Omental fat pad (tissue), 4 donors: ENCODE measurements around the gene TBC1D9. TPM values are rescaled to one million over a fixed set of nuclear protein-coding genes. Genes with fewer than 3 reads are reported as not detected.

Experiments
- ATAC-seq: fragments of 150-250 bp; one replicate; pipeline ENCODE4 v1.9.1; 2016; ENCODE audit warnings: mild to moderate bottlenecking, moderate library complexity; ENCODE audit not compliant: low FRiP score
- DNase-seq: peaks from one replicate; pipeline ENCODE4 v3.0.0-alpha.2; 2019; ENCODE audit warnings: low spot score
- CTCF ChIP-seq, 3 donors: fragments of 450-650 bp; IDR thresholded peaks; one replicate each; pipeline ENCODE4 v1.5.1; 2016 to 2017; ENCODE audit warnings: antibody characterized with exemption in 3 of 3, mild to moderate bottlenecking in 3 of 3, moderate library complexity in 2 of 3
- total RNA-seq, 4 donors: library from RNA; depleted of rRNA; stranded (reverse); fragments of >200 nt; gene quantifications; one replicate each; pipeline ENCODE4 v1.1.0, GENCODE V29; 2016

The TBC1D9 gene
- total RNA-seq, 4 donors from 2014 or later, result 29.6 to 60.3 (median 48.3) TPM

- no peak for ATAC-seq
Observed at GRCh38 chr4:140602714-140603113, 153.5 kb downstream of the TBC1D9 start.

DNA sequence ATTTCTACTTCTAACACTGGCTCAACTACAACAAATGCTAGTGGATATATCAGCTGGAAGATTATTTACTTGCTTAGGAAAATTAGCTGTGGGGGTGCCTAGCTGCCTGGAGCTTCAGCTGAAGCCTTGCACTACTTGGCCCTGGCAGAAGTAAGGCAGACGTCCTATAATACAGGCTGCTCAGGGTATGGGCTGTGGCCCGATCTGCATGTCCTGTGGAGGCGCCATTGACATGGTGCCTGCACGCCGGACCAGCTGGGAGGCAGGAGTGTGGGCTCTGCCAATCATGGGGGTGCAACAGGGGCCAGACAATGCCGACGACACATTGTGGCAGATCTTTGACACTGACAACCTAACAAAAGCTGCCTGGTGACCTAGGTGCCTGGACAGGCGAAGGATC lies 155.8 kb downstream of the TBC1D9 start:
- no peak for TF ChIP-seq CTCF (IDR thresholded peaks at IDR 0.05)
- no peak for ATAC-seq

More at GRCh38 chr4:140602714-140603113, 153.5 kb downstream of the TBC1D9 start:
- no peak for DNase-seq
- TF ChIP-seq CTCF (IDR thresholded peaks at IDR 0.05), result no peak

GRCh38 chr4:140595065-140595464 lies 161.1 kb downstream of the TBC1D9 start:
- ATAC-seq (no peak), DNase-seq (no peak)
- TF ChIP-seq CTCF (IDR thresholded peaks at IDR 0.05), result no peak

More for the DNA sequence above, 155.8 kb downstream of the TBC1D9 start:
- DNase-seq, result no peak

DNA sequence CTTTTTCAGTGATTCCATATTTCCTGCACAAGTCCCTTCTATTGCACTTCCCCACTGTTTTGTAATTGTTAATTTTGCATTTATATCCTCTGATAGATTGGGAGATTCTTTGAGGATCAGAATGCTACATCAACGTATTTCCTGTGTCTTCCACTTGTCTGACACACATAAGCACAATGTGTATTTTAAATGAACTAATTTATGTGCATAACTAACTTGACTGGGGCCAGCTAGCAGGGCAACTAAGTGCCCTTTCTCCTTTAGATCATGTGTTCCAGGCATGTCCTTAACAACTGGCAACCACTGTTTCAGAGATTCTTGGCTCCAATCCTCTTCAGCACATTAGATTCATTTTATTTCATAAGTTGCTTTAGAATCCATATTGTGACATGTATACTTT lies 171.7 kb downstream of the TBC1D9 start:
- DNase-seq, result no peak
- ATAC-seq, result no peak
- no peak for TF ChIP-seq CTCF (IDR thresholded peaks at IDR 0.05)

DNA sequence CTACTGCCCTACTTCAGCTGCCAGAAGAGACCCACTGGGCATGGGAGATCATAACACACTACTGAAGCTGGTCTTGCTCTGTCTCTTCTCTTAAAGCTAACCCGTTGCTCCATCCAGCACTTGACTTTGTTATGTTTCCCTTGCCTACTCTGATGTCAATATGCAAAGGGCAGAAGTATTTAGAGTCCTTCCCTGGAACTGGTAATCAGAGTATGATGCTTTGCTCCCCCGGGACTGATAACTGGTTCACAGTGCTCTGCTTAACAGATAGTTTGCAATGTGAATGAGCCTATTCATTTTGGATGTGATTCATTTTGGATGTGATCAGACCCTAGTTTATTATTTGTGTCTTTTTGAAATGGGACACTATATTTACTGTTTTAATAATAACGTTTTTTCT lies 175.1 kb downstream of the TBC1D9 start:
- DNase-seq (no peak), ATAC-seq (no peak)
- no peak for TF ChIP-seq CTCF (IDR thresholded peaks at IDR 0.05)

DNA sequence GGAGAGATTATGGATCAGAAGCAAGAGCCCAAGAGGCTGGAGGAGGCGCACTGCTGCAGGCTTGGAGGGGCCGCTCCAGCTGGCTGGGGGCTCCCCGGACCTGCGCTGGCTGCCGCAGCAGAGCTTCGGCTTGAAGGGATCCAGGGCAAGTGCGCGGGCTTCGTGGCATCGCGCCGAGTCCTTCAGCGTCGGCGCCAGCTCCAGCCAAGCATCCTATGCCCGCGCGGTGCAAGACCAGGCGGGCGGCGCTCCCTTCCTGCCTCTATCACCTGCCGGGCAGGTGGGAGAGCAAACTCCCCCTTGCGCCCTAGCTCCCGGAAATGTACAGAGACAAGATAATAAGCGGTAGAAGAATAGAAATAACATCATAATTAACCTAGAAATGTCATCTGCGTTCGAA lies 176.9 kb downstream of the TBC1D9 start:
- no peak for TF ChIP-seq CTCF (IDR thresholded peaks at IDR 0.05)
- ATAC-seq, result no peak
- no peak for DNase-seq

DNA sequence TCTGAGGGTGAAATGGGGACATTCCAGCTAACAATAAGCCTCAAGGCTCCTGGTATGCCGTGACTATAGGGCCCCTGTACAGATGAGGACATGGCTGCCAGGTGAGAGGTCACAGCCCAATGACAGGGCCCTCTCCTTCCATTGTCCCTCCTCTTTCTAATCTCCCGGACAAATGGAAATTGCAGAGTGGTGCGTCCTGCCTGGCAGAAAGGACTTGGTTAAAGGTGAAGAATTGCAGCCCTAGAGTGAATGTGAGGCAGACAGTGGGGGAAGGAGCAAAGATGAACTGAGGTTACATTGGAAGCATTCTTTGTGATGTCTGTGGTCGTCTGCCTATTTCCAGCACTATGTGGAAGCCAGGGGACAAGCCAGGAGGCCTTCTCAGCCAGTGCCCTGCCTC lies 180.7 kb downstream of the TBC1D9 start:
- DNase-seq (no peak), ATAC-seq (no peak)
- TF ChIP-seq CTCF (IDR thresholded peaks at IDR 0.05), result no peak
